ENCODE data around the gene PITRM1.

PITRM1 gene

GRCh38 chr10:3127921-3128320, 44.7 kb downstream of the PITRM1 start:
- Histone ChIP-seq H3K9me3 (ENCODE audit: control insufficient read depth, insufficient read depth, low read length) (no peaks in the 10 kb centered on the region), H3K4me3 (ENCODE audit: low read length) (no peak overlapping the region), H3K27me3 (ENCODE audit: control insufficient read depth, insufficient read depth, low read length) (no peaks in the 10 kb centered on the region), H3K27ac (ENCODE audit: low read length) (no peak overlapping the region), H3K36me3 (ENCODE audit: control insufficient read depth, insufficient read depth, low read length) (peaks cover 54% of the 10 kb centered on the region), H3K4me1 (ENCODE audit: control insufficient read depth, insufficient read depth, low read length) (no peaks in the 10 kb centered on the region)
- WGBS (ENCODE audit: insufficient coverage, insufficient read length) = no CpG with 5 or more reads among the region's 10 CpGs
- no peak for DNase-seq (ENCODE audit: low read depth, low spot score)

DNA sequence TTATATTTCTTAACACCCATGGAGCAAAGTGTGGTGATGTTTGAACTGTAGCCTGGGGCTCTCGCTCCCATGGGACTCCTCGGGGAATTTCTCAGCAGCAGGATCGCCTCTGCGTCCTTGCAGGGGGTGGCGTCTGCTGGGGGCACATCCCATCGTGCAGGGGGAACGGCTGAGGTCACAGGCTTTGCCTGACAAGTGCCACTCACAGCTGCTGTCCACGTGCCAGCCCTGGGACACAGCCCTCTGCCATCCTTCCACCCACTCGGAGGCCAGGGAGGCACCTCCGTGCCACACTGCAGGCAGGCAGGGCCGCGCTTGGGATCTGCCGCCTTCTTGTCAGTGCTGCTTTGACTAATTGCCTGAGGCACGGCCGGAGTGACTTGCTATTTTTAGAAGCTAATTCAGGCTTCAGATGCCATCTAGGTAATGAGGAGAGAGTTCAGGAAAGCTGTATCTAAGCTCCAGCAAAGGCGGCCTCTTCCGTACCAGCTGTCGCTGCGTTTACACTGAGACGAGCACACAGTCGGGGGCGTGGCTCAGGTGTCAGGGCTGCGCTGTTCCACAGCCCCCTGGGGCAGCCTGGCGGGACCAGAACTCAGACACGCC, 45.7 kb downstream of the PITRM1 start:
- H3K9me3 ChIP-seq (ENCODE audit: control insufficient read depth, insufficient read depth, low read length) = no peaks in the 10 kb centered on the region
- no peak for DNase-seq (ENCODE audit: low read depth, low spot score)
- H3K27me3 ChIP-seq (ENCODE audit: control insufficient read depth, insufficient read depth, low read length) = no peaks in the 10 kb centered on the region
- peaks cover 55% of the 10 kb centered on the region for H3K36me3 ChIP-seq (ENCODE audit: control insufficient read depth, insufficient read depth, low read length)
- no peaks in the 10 kb centered on the region for H3K4me1 ChIP-seq (ENCODE audit: control insufficient read depth, insufficient read depth, low read length)
- H3K4me3 ChIP-seq (ENCODE audit: low read length) = no peak overlapping the region
- H3K27ac ChIP-seq (ENCODE audit: low read length) = no peak overlapping the region
- WGBS (ENCODE audit: insufficient coverage, insufficient read length) = no CpG with 5 or more reads among the region's 25 CpGs

DNA sequence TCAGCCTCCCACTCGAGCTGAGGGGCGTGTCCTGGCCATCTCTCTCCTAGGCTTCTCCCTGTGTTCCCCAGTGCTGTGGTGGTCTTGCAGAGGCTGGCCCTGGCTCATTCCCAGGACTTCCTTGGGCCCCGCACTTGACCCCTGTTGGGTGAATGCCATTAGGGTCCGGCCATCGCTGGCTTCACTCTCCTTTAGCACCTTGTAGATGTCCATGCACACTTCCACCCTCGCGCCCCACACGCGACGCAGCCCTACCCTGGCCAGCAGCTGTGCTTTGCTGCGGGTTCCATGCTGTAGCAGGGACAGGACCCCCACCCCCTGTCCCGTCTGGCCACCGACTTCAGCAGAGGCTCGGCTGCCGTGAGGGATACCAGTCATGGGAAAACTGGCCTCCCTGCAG, 46.3 kb downstream of the PITRM1 start:
- peaks cover 52% of the 10 kb centered on the region for H3K36me3 ChIP-seq (ENCODE audit: control insufficient read depth, insufficient read depth, low read length)
- no peak overlapping the region for H3K4me3 ChIP-seq (ENCODE audit: low read length)
- no peak overlapping the region for H3K27ac ChIP-seq (ENCODE audit: low read length)
- H3K9me3 ChIP-seq (ENCODE audit: control insufficient read depth, insufficient read depth, low read length) = no peaks in the 10 kb centered on the region
- no CpG with 5 or more reads among the region's 15 CpGs for WGBS (ENCODE audit: insufficient coverage, insufficient read length)
- DNase-seq (ENCODE audit: low read depth, low spot score) = no peak
- H3K4me1 ChIP-seq (ENCODE audit: control insufficient read depth, insufficient read depth, low read length) = no peaks in the 10 kb centered on the region
- no peaks in the 10 kb centered on the region for H3K27me3 ChIP-seq (ENCODE audit: control insufficient read depth, insufficient read depth, low read length)

- WGBS (ENCODE audit: insufficient coverage, insufficient read length) = no CpG with 5 or more reads among the region's 24 CpGs
- no peaks in the 10 kb centered on the region for H3K9me3 ChIP-seq (ENCODE audit: control insufficient read depth, insufficient read depth, low read length)
- H3K4me1 ChIP-seq (ENCODE audit: control insufficient read depth, insufficient read depth, low read length) = no peaks in the 10 kb centered on the region
- H3K27ac ChIP-seq (ENCODE audit: low read length) = no peak overlapping the region
- DNase-seq (ENCODE audit: low read depth, low spot score) = no peak
- peaks cover 52% of the 10 kb centered on the region for H3K36me3 ChIP-seq (ENCODE audit: control insufficient read depth, insufficient read depth, low read length)
- H3K27me3 ChIP-seq (ENCODE audit: control insufficient read depth, insufficient read depth, low read length) = no peaks in the 10 kb centered on the region
- no peak overlapping the region for H3K4me3 ChIP-seq (ENCODE audit: low read length)
These were observed 46.9 kb downstream of the PITRM1 start for GRCh38 chr10:3125527-3126170.

DNA sequence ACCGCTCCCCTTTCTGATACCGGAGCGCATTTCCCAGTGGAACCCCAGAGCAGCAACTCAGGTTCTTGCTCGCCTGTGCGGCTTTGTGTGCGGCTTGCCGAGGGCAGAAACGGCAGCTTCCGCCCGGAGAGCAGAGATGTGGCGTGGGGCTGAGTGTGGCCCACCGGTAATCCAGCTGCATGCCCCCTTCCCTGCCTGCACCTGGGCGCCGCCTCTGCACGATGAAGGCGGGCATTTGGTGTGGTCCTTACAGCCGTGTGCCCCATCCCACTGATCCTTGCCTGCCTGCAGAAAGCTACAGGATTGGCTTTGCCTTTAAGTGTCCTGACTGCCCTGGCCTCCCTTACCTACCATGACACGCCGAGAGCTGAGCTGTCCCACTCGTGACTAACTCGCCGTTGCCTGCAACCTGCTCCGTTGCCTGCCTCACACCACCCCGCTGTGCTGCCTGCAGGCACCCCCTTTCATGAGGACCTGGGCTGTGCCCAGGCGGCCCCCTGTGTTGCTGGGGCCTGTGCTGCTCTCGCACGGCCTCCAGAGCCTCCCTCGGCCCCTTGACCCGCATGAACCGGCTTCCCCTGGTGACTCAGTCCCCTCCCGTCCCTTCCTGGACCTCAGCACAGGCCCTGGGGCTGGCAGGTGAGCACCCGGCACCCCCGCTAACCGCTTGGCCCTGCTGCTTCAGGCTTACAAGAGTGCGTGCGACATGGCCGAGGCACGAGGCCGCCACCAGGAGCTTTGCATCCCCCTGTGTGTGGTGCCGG, 48.0 kb downstream of the PITRM1 start:
- H3K27ac ChIP-seq (ENCODE audit: low read length) = no peak overlapping the region

DNA sequence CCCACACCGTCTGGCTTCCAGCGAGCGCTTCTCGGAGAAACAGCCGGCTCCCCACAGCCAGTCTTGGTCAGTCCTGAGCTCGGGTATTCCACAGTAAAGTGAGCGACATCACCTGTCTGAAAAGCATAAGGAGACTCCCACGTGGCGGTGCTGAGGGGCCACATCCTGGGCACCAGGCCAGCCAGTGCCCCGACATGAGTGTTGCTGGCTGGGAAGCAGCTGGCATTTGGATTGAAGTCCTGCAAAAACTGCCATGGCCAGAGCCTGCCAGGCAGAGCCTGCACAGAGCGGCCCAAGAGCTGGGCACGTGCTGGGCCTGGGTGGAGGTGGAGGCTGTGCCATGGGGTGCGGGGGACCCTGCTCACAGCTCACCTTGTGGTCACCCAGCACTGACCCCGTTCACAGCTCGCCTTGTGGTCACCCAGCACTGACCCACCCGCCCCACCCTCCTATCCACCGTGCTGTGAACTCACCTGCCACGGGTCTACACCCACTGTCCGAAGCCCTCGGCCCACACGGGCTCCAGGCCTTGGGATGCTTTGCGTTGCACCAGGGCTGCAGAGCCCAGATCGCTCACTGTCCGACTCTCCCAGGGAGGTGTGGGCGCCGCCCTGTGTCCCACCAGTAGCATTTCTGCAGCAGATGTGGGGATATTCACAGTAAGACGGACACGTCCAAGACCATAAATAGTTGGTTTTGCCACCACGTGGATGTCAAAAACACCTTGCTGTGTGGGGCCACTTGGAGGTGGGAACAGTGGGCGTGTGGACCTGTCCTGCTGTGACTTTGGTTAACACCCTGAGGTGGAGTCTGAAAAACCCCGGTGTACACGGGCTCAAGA, 48.8 kb downstream of the PITRM1 start:
- no peaks in the 10 kb centered on the region for H3K9me3 ChIP-seq (ENCODE audit: control insufficient read depth, insufficient read depth, low read length)
- H3K27me3 ChIP-seq (ENCODE audit: control insufficient read depth, insufficient read depth, low read length) = no peaks in the 10 kb centered on the region
- no peak overlapping the region for H3K27ac ChIP-seq (ENCODE audit: low read length)
- no CpG with 5 or more reads among the region's 32 CpGs for WGBS (ENCODE audit: insufficient coverage, insufficient read length)
- H3K36me3 ChIP-seq (ENCODE audit: control insufficient read depth, insufficient read depth, low read length) = peaks cover 43% of the 10 kb centered on the region
- H3K4me3 ChIP-seq (ENCODE audit: low read length) = no peak overlapping the region
- no peaks in the 10 kb centered on the region for H3K4me1 ChIP-seq (ENCODE audit: control insufficient read depth, insufficient read depth, low read length)
- DNase-seq (ENCODE audit: low read depth, low spot score) = no peak

More for the DNA sequence above, 48.0 kb downstream of the PITRM1 start:
- H3K4me3 ChIP-seq (ENCODE audit: low read length) = no peak overlapping the region
- WGBS (ENCODE audit: insufficient coverage, insufficient read length) = no CpG with 5 or more reads among the region's 40 CpGs
- H3K4me1 ChIP-seq (ENCODE audit: control insufficient read depth, insufficient read depth, low read length) = no peaks in the 10 kb centered on the region
- DNase-seq (ENCODE audit: low read depth, low spot score) = no peak
- no peaks in the 10 kb centered on the region for H3K9me3 ChIP-seq (ENCODE audit: control insufficient read depth, insufficient read depth, low read length)
- H3K36me3 ChIP-seq (ENCODE audit: control insufficient read depth, insufficient read depth, low read length) = peaks cover 45% of the 10 kb centered on the region
- H3K27me3 ChIP-seq (ENCODE audit: control insufficient read depth, insufficient read depth, low read length) = no peaks in the 10 kb centered on the region

DNA sequence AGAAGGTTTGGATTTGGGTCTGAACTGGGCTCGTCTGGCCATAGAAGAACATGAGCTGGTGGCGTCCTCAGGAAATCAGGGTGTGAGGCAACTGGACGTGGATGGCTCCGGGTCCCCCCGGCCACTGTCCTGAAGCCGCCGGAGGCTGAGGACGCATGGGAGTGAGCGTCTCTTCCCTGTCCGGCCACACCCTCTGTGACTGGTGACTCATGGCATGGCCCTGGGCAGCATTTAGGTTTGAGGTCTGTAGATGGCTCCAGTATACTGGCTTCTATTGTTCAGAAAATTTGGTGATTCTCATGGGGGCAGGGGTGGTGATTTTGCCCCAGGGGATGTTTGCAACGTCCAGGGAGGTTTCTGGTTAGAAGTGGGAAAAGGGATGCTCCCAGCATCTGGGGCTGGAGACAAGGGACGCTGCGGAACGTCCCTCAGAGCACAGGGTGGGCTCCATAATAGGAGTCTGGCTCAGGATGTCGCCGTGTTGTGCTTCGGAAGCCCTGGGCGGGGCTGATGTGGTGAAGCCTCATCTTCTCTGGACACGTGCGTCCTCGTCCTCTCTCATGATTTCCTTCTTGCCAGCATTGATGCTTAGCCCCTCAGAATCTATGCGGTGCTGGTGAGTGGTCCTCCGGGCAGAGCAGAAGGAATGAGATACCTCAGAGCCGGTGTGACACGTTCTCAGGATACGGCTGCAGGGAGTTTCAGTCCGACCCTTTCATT, 49.9 kb downstream of the PITRM1 start:
- DNase-seq (ENCODE audit: low read depth, low spot score) = no peak
- Histone ChIP-seq H3K4me1 (ENCODE audit: control insufficient read depth, insufficient read depth, low read length) (no peaks in the 10 kb centered on the region), H3K9me3 (ENCODE audit: control insufficient read depth, insufficient read depth, low read length) (no peaks in the 10 kb centered on the region), H3K4me3 (ENCODE audit: low read length) (no peak overlapping the region), H3K27ac (ENCODE audit: low read length) (no peak overlapping the region), H3K27me3 (ENCODE audit: control insufficient read depth, insufficient read depth, low read length) (no peaks in the 10 kb centered on the region), H3K36me3 (ENCODE audit: control insufficient read depth, insufficient read depth, low read length) (peaks cover 50% of the 10 kb centered on the region)
- no CpG with 5 or more reads among the region's 27 CpGs for WGBS (ENCODE audit: insufficient coverage, insufficient read length)

DNA sequence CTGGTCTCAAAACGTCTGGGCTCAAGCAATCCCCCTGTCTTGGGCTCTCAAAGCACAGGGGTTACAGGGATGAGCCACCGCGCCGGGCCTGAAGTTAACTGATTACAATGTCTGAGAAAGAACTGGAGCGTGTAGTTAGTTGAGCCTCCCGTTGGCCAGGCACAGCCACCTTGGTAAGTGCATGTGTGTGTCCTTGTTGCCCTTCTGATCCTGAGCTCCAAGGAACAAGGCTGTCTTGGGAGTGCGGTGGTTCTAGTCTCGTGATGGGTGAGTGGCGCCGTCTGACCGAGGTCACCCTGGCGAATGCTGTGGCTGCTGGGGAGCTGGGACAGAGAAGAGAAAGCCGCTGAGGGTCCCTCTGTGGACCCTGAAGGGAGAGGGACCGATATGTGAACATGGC, 50.5 kb downstream of the PITRM1 start:
- Histone ChIP-seq H3K36me3 (ENCODE audit: control insufficient read depth, insufficient read depth, low read length) (peaks cover 54% of the 10 kb centered on the region), H3K4me3 (ENCODE audit: low read length) (no peak overlapping the region), H3K27ac (ENCODE audit: low read length) (no peak overlapping the region), H3K27me3 (ENCODE audit: control insufficient read depth, insufficient read depth, low read length) (no peaks in the 10 kb centered on the region), H3K4me1 (ENCODE audit: control insufficient read depth, insufficient read depth, low read length) (no peaks in the 10 kb centered on the region), H3K9me3 (ENCODE audit: control insufficient read depth, insufficient read depth, low read length) (no peaks in the 10 kb centered on the region)
- no CpG with 5 or more reads among the region's 14 CpGs for WGBS (ENCODE audit: insufficient coverage, insufficient read length)
- DNase-seq (ENCODE audit: low read depth, low spot score) = no peak

- no CpG with 5 or more reads among the region's 31 CpGs for WGBS (ENCODE audit: insufficient coverage, insufficient read length)
- H3K36me3 ChIP-seq (ENCODE audit: control insufficient read depth, insufficient read depth, low read length) = peaks cover 57% of the 10 kb centered on the region
- no peaks in the 10 kb centered on the region for H3K4me1 ChIP-seq (ENCODE audit: control insufficient read depth, insufficient read depth, low read length)
- H3K4me3 ChIP-seq (ENCODE audit: low read length) = no peak overlapping the region
- no peak for DNase-seq (ENCODE audit: low read depth, low spot score)
- H3K9me3 ChIP-seq (ENCODE audit: control insufficient read depth, insufficient read depth, low read length) = no peaks in the 10 kb centered on the region
- no peaks in the 10 kb centered on the region for H3K27me3 ChIP-seq (ENCODE audit: control insufficient read depth, insufficient read depth, low read length)
- H3K27ac ChIP-seq (ENCODE audit: low read length) = no peak overlapping the region
These were observed 52.7 kb downstream of the PITRM1 start for GRCh38 chr10:3119796-3120459.
